ENCODE results near the gene OOSP3. TPM values are rescaled to one million over a fixed set of nuclear protein-coding genes. Genes with fewer than 3 reads are reported as not detected.

The OOSP3 gene
- not detected for total RNA-seq (2013)
- polyA plus RNA-seq = not detected
- polyA minus RNA-seq = not detected in 2 replicates
- total RNA-seq = 0 to 0.69 (median 0) reads per million in 11 experiments

DNA sequence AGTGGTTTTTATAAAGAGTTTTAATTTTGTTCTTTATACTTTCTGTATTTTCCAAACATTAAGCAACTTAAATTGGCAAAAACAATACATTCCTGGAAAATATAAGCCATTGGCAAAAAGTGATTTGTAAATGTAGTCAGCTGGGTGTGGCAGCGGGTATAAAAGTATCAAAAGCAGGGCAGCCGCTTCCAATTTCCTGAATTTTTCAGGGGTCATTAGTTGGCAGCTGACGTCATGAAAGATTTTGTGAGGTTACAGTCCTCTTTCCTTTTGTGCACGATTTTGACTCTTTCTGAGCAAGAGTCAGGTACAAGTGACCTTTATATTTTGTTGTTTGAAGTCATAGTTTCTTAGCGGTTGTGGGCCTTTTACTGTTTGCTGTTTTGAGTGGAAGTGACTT lies at the start of gene OOSP3:
TSS of gene OOSP3 (plus strand) at position 208 of the 400 bp plus-strand sequence. CDS start at position 235, 27 bp downstream.
- no peak within 1 kb of the TSS for H3K27ac Mint-ChIP-seq
- 95% methylated on average over 4 of the region's 5 CpGs for WGBS (ENCODE audit: insufficient coverage)

DNA sequence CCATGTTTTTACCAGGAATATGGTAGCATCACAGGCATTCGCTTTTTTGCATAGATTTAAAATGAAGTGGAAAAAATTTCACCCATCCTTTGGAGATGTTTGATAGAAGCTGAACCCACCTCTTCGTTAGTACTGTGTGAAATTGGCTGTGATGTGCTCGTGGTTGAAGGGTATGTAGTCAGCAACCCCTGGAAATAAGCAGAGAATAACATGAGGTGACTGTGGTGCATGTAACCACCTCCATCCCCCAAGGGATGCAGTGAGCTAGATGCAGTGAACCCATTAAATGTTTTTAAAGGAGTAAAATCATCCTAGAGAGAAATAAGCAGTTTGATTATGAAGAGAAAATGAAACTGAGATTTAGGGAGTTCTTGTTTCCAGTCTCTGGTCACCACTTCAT lies 49.2 kb upstream of the OOSP3 start:
- H3K27me3 ChIP-seq (ENCODE audit: control insufficient read depth in 2 of 2, insufficient read depth in 2 of 2, low read length in 2 of 2) = no peaks in the 10 kb centered on the region
- H3K4me1 ChIP-seq (ENCODE audit: control insufficient read depth in 1 of 2, insufficient read depth in 2 of 2, low read length in 2 of 2) = peaks cover 6 to 10% of the 10 kb centered on the region in 2 donors
- no peaks in the 10 kb centered on the region for H4K20me1 ChIP-seq (ENCODE audit: insufficient read depth, low read length)
- H3K36me3 ChIP-seq (replicated peaks in 1 of 2; ENCODE audit: control insufficient read depth in 1 of 2, insufficient read depth in 2 of 2, low read length in 2 of 2) = no peaks in the 10 kb centered on the region
- H3K4me3 ChIP-seq (replicated peaks in 1 of 3; ENCODE audit: low read depth in 2 of 3, low read length in 3 of 3) = no peak overlapping the region
- no peak overlapping the region for H2AFZ ChIP-seq (ENCODE audit: insufficient read depth, low read depth, low read length, poor library complexity, severe bottlenecking)
- H3K27ac ChIP-seq (ENCODE audit: low read depth in 1 of 2, low read length in 2 of 2) = no peak overlapping the region
- H3K9ac ChIP-seq (ENCODE audit: insufficient read depth, low read length, poor library complexity, severe bottlenecking) = no peak overlapping the region
- no peaks in the 10 kb centered on the region for H3K9me3 Mint-ChIP-seq
- H3K36me3 Mint-ChIP-seq = no peaks in the 10 kb centered on the region
- DNase-seq = no peak
- H3K79me2 ChIP-seq (ENCODE audit: insufficient read depth, low read length) = no peaks in the 10 kb centered on the region
- TF ChIP-seq CTCF (IDR thresholded peaks at IDR 0.05) = no peak
- WGBS (ENCODE audit: insufficient coverage) = no CpG with 5 or more reads among the region's 3 CpGs
- H3K4me1 Mint-ChIP-seq = peaks cover 16% of the 10 kb centered on the region
- intact Hi-C loops (cut with micrococcal nuclease) = loop anchor here in 1 of 2 donors (10.0 kb wide), 3 partner anchors 85 to 425 kb away; no protein-coding TSS in a partner anchor
- no peak overlapping the region for H3K4me3 Mint-ChIP-seq
- H3K27me3 Mint-ChIP-seq (ENCODE audit: low read depth in 3 of 3) = peaks cover 0 to 3% (median 0%) of the 10 kb centered on the region in 3 donors
- peak overlapping the region in 1 of 7 donors; percentile 42 for H3K27ac Mint-ChIP-seq
- no peak overlapping the region for H3K4me2 ChIP-seq (replicated peaks; ENCODE audit: extremely low read depth, low read length, poor library complexity, severe bottlenecking)
- H3K9me3 ChIP-seq (replicated peaks in 1 of 2; ENCODE audit: control insufficient read depth in 1 of 2, insufficient read depth in 1 of 2, low read length in 2 of 2) = no peaks in the 10 kb centered on the region

More for the DNA sequence above, at the start of gene OOSP3:
- peaks cover 0 to 2% (median 0%) of the 10 kb centered on the region in 7 donors for H3K9me3 Mint-ChIP-seq
- H3K4me3 ChIP-seq (replicated peaks in 1 of 3; ENCODE audit: low read depth in 2 of 3, low read length in 3 of 3) = no peak within 1 kb of the TSS
- H3K4me2 ChIP-seq (replicated peaks; ENCODE audit: extremely low read depth, low read length, poor library complexity, severe bottlenecking) = no peak within 1 kb of the TSS
- H3K27ac ChIP-seq (ENCODE audit: low read depth in 1 of 2, low read length in 2 of 2) = no peak within 1 kb of the TSS
- TF ChIP-seq CTCF (IDR thresholded peaks at IDR 0.05) = no peak
- no peaks in the 10 kb centered on the region for H3K36me3 ChIP-seq (replicated peaks in 1 of 2; ENCODE audit: control insufficient read depth in 1 of 2, insufficient read depth in 2 of 2, low read length in 2 of 2)
- no peaks in the 10 kb centered on the region for H3K9me3 ChIP-seq (replicated peaks in 1 of 2; ENCODE audit: control insufficient read depth in 1 of 2, insufficient read depth in 1 of 2, low read length in 2 of 2)
- no peak within 1 kb of the TSS for H3K9ac ChIP-seq (ENCODE audit: insufficient read depth, low read length, poor library complexity, severe bottlenecking)
- no peak within 1 kb of the TSS for H2AFZ ChIP-seq (ENCODE audit: insufficient read depth, low read depth, low read length, poor library complexity, severe bottlenecking)
- no peaks in the 10 kb centered on the region for H4K20me1 ChIP-seq (ENCODE audit: insufficient read depth, low read length)
- H3K4me1 Mint-ChIP-seq = no peaks in the 10 kb centered on the region
- no peaks in the 10 kb centered on the region for H3K79me2 ChIP-seq (ENCODE audit: insufficient read depth, low read length)
- H3K4me3 Mint-ChIP-seq = no peak within 1 kb of the TSS
- no peaks in the 10 kb centered on the region for H3K27me3 ChIP-seq (ENCODE audit: control insufficient read depth in 2 of 2, insufficient read depth in 2 of 2, low read length in 2 of 2)
- no peaks in the 10 kb centered on the region for H3K4me1 ChIP-seq (ENCODE audit: control insufficient read depth in 1 of 2, insufficient read depth in 2 of 2, low read length in 2 of 2)
- DNase-seq = no peak
- H3K27me3 Mint-ChIP-seq (ENCODE audit: low read depth in 3 of 3) = no peaks in the 10 kb centered on the region
- no peaks in the 10 kb centered on the region for H3K36me3 Mint-ChIP-seq
- intact Hi-C loops (cut with micrococcal nuclease) = no loop called here

Data from CD14-positive monocyte (primary cell).